OCI-LY7 (cell line): ENCODE results near the gene HDGFL2. TPM values are rescaled to one million over a fixed set of nuclear protein-coding genes. Genes with fewer than 3 reads are reported as not detected.

Experiments
- BruUV-seq: library from RNA; stranded (reverse); fragments of 400-500 nt; replicated peaks from 2 replicates; lab custom pipeline; 2021; lab: Mats Ljungman, UMichigan
- CTCF ChIA-PET: fragments of 300-600 bp; sonication (Branson Sonifier 250); formaldehyde crosslinking; loops from one replicate; lab custom pipeline; 2022; ENCODE audit warnings: antibody characterized with exemption; ENCODE audit not compliant: unreplicated experiment; lab: Charles Lee
- POLR2A ChIA-PET: fragments of 300-600 bp; sonication (Branson Sonifier 250); formaldehyde crosslinking; loops from one replicate; lab custom pipeline; 2022; ENCODE audit warnings: antibody characterized with exemption; lab: Charles Lee
- DNase-seq: peaks from one replicate; pipeline ENCODE4 v3.0.0-alpha.2; 2015; ENCODE audit warnings: low spot score
- H2AFZ ChIP-seq: fragments of 200-600 bp; sonication (generic), shearing (Covaris generic); 2 replicates; pipeline ENCODE4 v1.6.1; 2014; ENCODE audit warnings: mild to moderate bottlenecking, antibody characterized with exemption, low read length, moderate library complexity
- H3K27ac ChIP-seq: fragments of 200-600 bp; sonication (generic); 2 replicates; pipeline ENCODE4 v1.5.1; 2014; ENCODE audit warnings: mixed run types, low read depth, mild to moderate bottlenecking, moderate library complexity, low read length, inconsistent platforms; ENCODE audit not compliant: poor library complexity, severe bottlenecking
- H3K36me3 ChIP-seq: fragments of 200-600 bp; sonication (generic); 2 replicates; pipeline ENCODE4 v1.6.1; 2014; ENCODE audit warnings: mild to moderate bottlenecking, antibody characterized with exemption, low read length, moderate library complexity, mixed read lengths; ENCODE audit not compliant: insufficient read depth
- H3K4me1 ChIP-seq: fragments of 200-600 bp; sonication (generic); 2 replicates; pipeline ENCODE4 v1.5.1; 2014; ENCODE audit warnings: mild to moderate bottlenecking, low read length; ENCODE audit not compliant: insufficient read depth, poor library complexity, severe bottlenecking
- H3K4me2 ChIP-seq: fragments of 200-600 bp; sonication (generic); 2 replicates; pipeline ENCODE4 v1.6.1; 2014; ENCODE audit warnings: mild to moderate bottlenecking, low read length
- H3K4me3 ChIP-seq: fragments of 200-600 bp; sonication (generic); 2 replicates; pipeline ENCODE4 v1.5.1; 2014; ENCODE audit warnings: mild to moderate bottlenecking, low read depth, low read length; ENCODE audit not compliant: poor library complexity, severe bottlenecking
- H3K79me2 ChIP-seq: fragments of 200-600 bp; sonication (generic); 2 replicates; pipeline ENCODE4 v1.6.1; 2016; ENCODE audit warnings: low read depth, mild to moderate bottlenecking, low read length, moderate library complexity, mixed read lengths; ENCODE audit not compliant: insufficient read depth
- H3K9me2 ChIP-seq: fragments of 200-600 bp; sonication (generic); 2 replicates; pipeline ENCODE4 v1.6.1; 2016; ENCODE audit warnings: mild to moderate bottlenecking, low read length, mixed read lengths; ENCODE audit not compliant: insufficient read depth
- H3K9me3 ChIP-seq: fragments of 200-600 bp; sonication (generic); 2 replicates; pipeline ENCODE4 v1.6.1; 2014; ENCODE audit warnings: mild to moderate bottlenecking, mixed run types, low read length, mixed read lengths
- H4K20me1 ChIP-seq: fragments of 200-600 bp; sonication (generic); 2 replicates; pipeline ENCODE4 v1.6.1; 2014; ENCODE audit warnings: mild to moderate bottlenecking, antibody characterized with exemption, low read length, moderate library complexity, mixed read lengths; ENCODE audit not compliant: insufficient read depth
- EZH2phosphoT487 ChIP-seq: fragments of 200-600 bp; sonication (generic); IDR thresholded peaks from 2 replicates; pipeline ENCODE4 v1.6.1; 2018; ENCODE audit warnings: low read depth, borderline replicate concordance, mild to moderate bottlenecking, mixed run types, antibody characterized with exemption, low read length, moderate library complexity, mixed read lengths
- intact Hi-C: fragments of 100-400 bp; cut with micrococcal nuclease; formaldehyde crosslinking; loops from one replicate; pipeline ENCODE4 v1.10.0; 2022; ENCODE audit not compliant: unreplicated experiment
- total RNA-seq, 2 experiments: library from RNA; depleted of rRNA in 1 of 2; stranded (reverse); fragments of >200 nt in 1 of 2; shearing (Covaris generic) in 1 of 2; gene quantifications; 2 replicates each; pipeline ENCODE4 v1.2.3, GENCODE V29; 2014 to 2022
- TF ChIP-seq, protein P1 (sequence below): fragments of 200-600 bp; sonication (generic); conservative IDR thresholded peaks from 2 replicates; pipeline ENCODE4 v1.5.1; 2014; ENCODE audit warnings: mild to moderate bottlenecking, antibody characterized with exemption, low read length, moderate library complexity, mixed read lengths

The HDGFL2 gene
- total RNA-seq, 2 experiments from 2014 or later = 54.5 to 85.9 TPM

DNA sequence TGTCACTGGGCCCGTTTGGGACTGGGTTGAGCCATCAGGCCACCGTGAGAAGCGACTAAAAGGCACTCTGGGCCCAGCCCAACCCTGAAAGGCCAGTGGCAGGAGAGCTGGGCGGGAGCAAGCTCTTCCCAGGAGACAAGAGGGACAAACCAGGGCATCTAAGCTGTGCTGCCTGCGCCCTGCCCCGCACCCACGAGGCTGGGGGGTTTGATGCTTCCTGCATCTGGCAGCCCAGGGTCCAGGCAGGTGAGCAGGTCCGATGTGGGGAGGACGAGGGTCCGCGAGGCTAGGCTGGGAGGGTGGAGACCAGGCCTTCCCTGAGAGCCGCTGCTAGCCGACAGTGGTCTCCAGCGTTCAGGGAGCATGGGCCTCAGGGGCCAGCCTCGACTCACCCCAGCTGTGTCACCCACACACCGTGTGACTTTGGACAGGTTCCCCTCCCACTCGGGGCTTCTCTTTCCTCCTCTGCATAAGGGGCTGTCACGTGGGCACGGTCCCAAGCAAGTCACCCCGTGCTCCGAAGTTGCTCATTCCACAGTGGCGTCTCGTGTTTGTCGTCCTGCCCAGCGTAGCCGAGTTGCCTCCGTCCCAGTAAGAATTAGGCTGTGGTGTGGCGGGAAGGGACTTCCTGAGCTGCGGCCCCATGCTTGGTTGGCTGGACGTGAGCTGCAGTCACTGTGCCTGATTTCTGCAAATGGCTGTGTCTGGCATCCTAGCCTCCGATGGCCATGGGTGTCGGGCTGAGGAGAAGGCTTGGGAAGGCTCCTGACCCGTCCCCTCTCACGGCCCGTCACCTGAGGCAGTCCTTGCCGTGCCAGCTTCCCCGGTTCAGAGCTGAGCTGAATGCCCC lies 30.4 kb downstream of the HDGFL2 start:
- Histone ChIP-seq H3K4me2 (no peak overlapping the region), H3K4me1 (no peaks in the 10 kb centered on the region), H3K27ac (no peak overlapping the region), H3K4me3 (no peak overlapping the region), H3K79me2 (no peaks in the 10 kb centered on the region), H4K20me1 (no peaks in the 10 kb centered on the region), H3K9me2 (no peaks in the 10 kb centered on the region), H3K9me3 (no peaks in the 10 kb centered on the region), H2AFZ (no peak overlapping the region), H3K36me3 (peaks cover 25% of the 10 kb centered on the region)
- TF ChIP-seq, protein P1, sequence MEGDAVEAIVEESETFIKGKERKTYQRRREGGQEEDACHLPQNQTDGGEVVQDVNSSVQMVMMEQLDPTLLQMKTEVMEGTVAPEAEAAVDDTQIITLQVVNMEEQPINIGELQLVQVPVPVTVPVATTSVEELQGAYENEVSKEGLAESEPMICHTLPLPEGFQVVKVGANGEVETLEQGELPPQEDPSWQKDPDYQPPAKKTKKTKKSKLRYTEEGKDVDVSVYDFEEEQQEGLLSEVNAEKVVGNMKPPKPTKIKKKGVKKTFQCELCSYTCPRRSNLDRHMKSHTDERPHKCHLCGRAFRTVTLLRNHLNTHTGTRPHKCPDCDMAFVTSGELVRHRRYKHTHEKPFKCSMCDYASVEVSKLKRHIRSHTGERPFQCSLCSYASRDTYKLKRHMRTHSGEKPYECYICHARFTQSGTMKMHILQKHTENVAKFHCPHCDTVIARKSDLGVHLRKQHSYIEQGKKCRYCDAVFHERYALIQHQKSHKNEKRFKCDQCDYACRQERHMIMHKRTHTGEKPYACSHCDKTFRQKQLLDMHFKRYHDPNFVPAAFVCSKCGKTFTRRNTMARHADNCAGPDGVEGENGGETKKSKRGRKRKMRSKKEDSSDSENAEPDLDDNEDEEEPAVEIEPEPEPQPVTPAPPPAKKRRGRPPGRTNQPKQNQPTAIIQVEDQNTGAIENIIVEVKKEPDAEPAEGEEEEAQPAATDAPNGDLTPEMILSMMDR = no peak
- TF ChIP-seq EZH2phosphoT487 = no peak
- ChIA-PET CTCF (no interaction called here), POLR2A (no interaction called here)
- no peak for DNase-seq
- intact Hi-C loops = no loop called here
- BruUV-seq = no TSS peak

DNA sequence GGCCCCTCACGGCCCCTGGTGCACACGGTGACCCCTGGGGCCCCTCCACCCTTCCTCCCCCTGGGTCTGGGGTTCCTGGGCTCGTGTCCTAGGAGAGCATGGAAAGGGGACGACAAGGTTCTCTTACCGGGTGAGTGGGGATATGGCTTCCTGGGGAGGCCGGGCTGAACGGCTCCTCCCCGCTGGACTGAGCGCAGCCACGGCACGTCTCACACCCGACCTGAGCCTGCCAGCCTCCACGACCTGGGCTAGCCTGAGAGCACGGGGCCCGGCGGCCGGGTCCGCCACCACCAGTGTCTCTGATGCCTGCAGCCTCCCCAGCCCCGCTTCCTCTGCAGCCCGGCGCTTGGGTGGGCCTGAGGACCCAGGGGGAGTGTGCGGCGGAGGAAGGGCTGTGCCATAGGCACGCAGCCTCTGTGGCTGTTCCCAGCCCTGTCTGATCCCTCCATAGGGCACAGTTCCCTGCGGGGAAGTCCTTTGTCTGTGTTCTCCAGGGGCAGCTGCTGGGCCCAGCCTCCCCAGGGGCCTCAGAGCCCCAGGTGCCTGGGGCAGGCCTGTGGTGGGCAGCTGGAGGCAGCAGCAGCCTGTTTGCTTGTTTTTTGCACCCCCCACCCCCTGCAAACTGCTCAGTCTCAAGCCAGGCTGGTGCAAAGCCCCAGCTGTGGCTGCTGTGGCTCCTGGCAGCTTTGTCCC lies 31.2 kb downstream of the HDGFL2 start:
- Histone ChIP-seq H4K20me1 (no peaks in the 10 kb centered on the region), H3K4me1 (no peaks in the 10 kb centered on the region), H3K4me3 (no peak overlapping the region), H3K27ac (no peak overlapping the region), H2AFZ (no peak overlapping the region), H3K4me2 (no peak overlapping the region), H3K36me3 (peaks cover 18% of the 10 kb centered on the region), H3K9me2 (no peaks in the 10 kb centered on the region), H3K79me2 (no peaks in the 10 kb centered on the region), H3K9me3 (no peaks in the 10 kb centered on the region)
- intact Hi-C loops = no loop called here
- POLR2A ChIA-PET = no interaction called here
- no peak for DNase-seq
- TF ChIP-seq, protein P1 = no peak
- TF ChIP-seq EZH2phosphoT487 = no peak
- no TSS peak for BruUV-seq
- CTCF ChIA-PET = no interaction called here

DNA sequence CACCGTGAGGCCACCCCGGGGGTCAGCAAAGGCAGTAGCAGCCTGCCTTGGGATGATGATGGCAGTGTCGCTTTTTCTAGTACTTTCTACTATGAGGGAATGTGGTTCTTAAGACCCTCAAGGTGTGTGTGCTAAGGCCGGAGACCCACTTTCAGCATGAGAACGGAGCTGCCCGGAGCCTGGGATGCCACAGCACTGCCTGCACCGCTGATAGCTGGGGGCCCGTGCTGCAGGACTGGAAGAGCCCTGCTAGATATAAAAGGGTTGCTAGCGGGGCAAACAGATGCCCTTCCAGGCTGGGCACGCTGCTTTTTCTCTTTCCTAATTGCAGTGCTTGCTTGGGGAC lies 31.7 kb downstream of the HDGFL2 start:
- Histone ChIP-seq H3K4me2 (no peak overlapping the region), H3K4me3 (no peak overlapping the region), H3K27ac (no peak overlapping the region), H2AFZ (no peak overlapping the region), H3K4me1 (no peaks in the 10 kb centered on the region), H3K36me3 (peaks cover 14% of the 10 kb centered on the region; the same call in 1 of the 2 replicates), H3K9me2 (no peaks in the 10 kb centered on the region), H3K79me2 (no peaks in the 10 kb centered on the region), H4K20me1 (no peaks in the 10 kb centered on the region), H3K9me3 (no peaks in the 10 kb centered on the region)
- ChIA-PET CTCF (no interaction called here), POLR2A (no interaction called here)
- no peak for TF ChIP-seq EZH2phosphoT487
- TF ChIP-seq, protein P1 = no peak
- BruUV-seq = no TSS peak
- no peak for DNase-seq
- intact Hi-C loops = no loop called here
